T-helper 1 cell (primary cell): Measurements from ENCODE around the gene RC3H2.

Source experiments
- DNase-seq, 5 donors: peaks; one replicate each; pipeline ENCODE4 v3.0.0-alpha.2; 2012 to 2020

Gene RC3H2

DNA sequence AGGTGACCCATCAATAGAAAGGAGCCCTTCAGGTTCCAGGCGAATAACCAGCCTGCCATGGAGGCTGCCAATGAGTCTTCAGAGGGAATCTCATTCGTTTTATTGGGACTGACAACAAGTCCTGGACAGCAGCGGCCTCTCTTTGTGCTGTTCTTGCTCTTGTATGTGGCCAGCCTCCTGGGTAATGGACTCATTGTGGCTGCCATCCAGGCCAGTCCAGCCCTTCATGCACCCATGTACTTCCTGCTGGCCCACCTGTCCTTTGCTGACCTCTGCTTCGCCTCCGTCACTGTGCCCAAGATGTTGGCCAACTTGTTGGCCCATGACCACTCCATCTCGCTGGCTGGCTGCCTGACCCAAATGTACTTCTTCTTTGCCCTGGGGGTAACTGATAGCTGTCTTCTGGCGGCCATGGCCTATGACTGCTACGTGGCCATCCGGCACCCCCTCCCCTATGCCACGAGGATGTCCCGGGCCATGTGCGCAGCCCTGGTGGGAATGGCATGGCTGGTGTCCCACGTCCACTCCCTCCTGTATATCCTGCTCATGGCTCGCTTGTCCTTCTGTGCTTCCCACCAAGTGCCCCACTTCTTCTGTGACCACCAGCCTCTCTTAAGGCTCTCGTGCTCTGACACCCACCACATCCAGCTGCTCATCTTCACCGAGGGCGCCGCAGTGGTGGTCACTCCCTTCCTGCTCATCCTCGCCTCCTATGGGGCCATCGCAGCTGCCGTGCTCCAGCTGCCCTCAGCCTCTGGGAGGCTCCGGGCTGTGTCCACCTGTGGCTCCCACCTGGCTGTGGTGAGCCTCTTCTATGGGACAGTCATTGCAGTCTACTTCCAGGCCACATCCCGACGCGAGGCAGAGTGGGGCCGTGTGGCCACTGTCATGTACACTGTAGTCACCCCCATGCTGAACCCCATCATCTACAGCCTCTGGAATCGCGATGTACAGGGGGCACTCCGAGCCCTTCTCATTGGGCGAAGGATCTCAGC is 104.8 kb downstream of the RC3H2 start, which contains the start of gene OR1K1:
Gene OR1K1 (plus strand): TSS at position 58 of the 995 bp plus-strand sequence. CDS start 0 bp downstream, at position 58.
- no peak for DNase-seq

- no peak for DNase-seq
These were observed 107.7 kb downstream of the RC3H2 start for GRCh38 chr9:122797316-122798063.
